Right hindlimb (tissue), 1 donor: Measurements from ENCODE around the gene TMEM30A.

Experiments used
- DNase-seq: peaks from one replicate; pipeline ENCODE4 v3.0.0-alpha.2; 2018

TMEM30A gene

DNA sequence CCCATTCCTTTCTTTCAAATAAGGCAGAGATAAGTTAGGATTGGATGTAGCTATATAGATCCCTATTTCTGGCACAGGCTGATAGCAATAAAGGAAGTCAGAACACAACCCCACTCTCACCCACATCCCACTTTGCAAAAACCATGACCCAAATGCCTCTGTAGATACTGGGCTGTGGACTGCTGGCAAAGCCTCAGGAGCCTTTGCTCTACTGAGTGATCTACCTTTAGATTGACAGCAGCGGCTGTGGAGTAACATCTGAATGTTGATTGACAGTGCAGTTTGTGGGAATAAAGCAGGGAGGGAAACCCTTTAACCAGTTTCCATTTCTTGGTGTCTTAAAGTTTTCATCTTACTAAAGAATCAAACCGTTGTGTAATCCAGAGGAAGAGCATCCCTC, 6.7 kb upstream of the TMEM30A start:
- DNase-seq = no peak

DNA sequence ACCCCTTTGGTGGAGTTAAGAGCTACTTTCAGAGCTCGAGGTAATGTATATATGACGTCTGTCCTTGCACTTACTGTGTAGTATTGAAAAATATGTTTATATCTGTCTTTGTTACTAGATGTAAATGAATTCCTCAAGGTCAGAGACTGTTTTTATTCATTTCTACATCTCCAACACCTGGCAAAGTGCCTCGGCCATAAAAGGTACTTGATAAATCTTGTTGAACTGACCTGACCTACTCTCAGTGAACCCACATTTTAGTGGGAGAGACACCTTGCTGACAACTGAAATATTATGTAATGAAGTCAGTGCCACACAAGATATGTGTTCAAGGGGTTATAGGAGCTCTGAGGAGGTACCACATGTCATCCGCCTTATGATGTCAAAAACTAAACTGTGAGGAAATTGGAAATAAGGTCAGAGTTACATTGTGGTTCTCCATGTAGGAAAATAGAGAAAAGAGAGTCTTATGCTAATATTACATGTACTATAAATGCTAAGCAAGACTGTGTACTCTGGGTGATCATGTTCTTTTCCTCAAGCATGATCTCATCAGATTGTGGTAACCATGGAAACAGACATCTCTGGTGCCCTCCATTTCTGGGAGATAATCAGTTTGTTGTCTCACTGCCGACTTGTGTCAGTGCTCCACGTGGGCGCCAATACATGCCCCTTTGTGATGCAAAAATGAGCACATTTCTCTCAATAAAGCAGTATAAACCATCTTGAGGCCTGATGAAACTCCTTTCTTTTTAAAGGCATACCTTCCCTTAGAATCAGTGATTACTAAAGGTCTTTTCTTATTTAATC, 5.7 kb upstream of the TMEM30A start:
- no peak for DNase-seq

DNA sequence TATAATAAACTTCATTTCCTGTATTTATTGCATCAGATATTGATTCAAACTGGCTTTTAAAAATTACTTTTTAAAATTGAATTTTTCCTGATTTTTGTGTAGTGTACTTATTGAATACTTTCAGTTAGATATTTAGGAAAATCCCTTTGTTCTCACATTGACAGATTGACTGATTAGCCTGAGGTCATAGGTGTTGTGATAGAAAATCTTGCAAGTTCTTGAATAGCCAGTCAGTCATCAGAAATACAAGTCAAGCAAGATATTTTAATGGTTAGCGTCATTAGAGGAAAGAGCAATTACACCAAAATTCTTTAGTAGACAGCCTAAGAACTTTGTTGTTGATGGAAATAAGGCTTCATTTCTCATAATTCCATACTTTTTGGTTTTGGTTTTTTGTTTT, 3.4 kb upstream of the TMEM30A start:
- DNase-seq = no peak

DNA sequence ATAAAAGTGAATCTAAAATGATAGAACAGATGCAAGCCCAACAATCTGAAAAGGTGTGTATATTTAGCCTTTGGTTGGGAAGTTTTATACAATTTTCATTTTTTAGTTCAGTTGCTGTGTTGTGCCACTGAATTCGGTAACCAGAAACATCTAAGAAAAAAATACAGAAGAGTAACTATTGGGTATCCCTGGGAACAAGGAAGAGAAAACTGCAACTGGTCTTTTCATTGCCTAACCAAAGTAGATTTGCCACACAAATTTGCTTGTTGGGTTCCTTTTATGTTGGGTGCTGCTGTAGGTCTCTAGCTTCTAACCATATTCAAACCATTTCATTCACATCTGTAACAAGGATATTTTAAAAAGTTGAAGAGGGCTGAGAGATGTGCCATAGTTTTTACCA, 2.8 kb upstream of the TMEM30A start:
- DNase-seq = no peak

DNA sequence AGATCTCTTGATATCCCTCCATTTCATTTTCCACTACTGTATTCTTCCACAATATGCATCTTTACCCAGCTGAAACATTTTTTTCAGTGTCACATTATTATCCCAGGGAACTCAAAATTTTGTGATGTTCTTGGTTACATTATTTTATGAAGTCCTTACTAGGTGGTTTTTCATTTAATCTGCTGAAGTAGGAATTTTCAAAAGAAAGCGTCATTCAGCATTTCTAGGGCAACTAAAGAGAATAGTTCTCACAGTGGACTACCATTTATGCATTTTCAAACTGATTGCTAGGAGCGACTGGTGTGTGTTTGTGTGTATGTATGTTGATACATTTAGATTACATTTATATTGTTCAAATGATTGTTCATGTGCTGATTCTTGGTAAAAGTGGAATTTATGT, 2.4 kb upstream of the TMEM30A start:
- no peak for DNase-seq

DNA sequence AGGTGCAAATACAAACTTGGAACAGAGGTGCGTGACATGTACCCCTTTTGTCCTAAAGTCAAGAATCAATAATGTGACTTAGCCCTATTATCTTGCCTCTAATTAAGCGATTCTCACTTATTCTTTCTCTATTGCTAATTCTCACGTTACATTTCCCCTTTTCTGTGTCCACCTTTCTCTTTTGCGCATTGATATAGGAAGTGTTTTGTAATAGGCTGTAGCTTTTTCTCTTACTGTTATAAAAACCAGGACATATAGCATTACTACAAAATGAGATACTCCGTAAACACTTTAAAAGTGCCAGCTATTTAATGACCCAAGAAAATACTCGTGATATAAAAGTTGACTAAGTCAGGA, 669 bp upstream of the TMEM30A start:
- no peak for DNase-seq

DNA sequence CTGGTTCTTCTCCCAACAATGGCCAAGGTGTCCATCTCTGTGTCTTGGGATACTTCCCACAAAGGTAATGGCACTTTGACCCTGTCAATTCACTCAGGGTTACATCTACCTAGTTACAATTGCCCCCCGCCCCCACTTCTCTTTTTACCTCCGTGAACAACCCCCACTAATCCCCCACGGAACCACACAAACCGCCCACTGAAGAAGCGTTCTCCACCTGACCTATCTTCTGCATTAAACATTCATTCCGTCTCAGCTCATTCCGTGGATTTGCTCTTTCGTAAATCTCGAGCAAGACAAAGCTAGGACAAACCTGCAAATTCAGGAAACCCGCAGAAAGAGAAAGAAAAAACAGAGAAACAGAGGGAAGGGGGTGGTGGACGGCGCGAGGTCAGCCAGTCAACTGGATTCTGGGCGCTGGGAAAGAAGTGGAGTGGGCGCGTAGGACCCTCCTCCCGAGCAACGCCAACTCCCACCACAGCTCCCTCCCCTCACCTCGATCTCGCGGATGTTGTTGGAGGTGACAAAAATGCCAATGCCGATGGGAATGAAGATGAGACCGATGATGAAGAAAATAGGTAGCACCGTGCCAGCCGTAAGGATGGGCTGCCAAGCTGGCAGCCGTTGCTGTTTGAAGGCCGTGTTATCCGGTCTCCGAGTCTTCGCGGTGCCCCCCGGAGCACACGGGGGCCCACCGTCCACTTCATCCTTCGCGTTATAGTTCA, 523 bp downstream of the TMEM30A start:
- peak; percentile 72 for DNase-seq

DNA sequence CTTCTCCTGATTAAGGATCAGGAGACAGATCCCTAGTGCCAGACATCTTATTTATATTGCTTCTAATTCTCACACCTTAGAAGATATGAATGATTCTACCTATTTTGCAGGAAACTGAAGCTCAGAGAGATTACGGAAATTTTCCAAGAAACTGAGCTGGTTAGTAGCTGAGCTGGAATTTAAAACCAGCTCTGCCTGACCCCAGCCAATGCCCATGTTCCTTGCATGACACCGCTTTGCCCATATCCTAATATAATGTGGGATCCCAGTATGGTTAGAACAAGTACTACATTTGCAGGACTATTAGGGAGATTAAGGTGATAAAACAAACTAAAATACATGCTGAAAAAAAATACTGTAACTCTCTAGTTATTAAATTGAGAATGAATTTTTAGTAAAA, 1.9 kb downstream of the TMEM30A start:
- DNase-seq = no peak

DNA sequence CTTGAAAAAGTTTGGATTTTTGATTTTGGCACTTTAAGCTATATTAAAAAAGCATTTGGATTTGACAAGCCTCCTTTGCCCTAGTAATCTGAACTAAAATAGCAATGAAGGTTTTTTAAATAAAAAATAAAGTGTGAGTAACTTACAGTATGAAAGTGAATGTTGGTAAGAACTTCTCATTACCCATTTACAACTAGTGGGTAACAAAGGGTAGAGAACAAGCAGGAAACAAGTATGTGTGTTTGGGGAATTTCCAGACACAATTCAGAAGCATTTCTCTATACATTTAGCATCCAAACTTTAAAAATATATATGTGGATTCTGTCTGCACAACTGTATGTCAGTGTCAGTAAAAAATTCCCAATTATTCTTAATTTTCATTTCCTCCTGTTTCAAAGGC, 2.9 kb downstream of the TMEM30A start:
- DNase-seq = no peak

DNA sequence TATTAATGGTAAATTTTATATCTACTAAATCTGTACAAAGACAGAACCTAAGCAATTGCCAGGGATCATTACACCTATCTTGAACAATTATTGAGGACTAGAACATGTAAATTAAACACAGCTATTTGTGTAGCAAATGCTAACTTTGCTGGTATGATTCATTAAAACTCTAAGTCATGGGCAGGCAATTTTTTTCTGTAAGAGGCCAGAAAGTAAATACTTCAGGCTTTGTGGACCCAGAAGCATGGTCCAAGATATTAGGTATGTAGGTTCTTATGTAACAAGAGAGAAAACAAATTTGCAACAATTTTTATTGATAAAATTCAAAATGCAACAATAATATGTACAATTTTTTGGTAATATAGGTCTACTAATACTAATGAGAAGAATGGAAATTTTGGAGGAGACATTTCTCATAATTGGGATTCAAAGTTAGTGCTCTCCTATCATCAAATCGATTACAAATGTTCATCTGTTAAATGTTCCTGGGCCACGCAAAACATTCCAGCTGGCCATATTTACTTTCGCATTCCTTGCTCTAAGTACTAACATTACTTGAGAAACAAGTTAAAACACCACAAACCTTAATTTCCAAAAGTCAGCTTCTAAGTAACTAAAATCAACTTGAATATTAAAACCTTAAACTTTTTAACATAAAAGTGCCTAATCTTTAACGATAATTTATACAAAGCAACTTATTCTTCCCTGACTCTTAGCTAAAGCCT, 4.3 kb downstream of the TMEM30A start:
- DNase-seq = no peak

DNA sequence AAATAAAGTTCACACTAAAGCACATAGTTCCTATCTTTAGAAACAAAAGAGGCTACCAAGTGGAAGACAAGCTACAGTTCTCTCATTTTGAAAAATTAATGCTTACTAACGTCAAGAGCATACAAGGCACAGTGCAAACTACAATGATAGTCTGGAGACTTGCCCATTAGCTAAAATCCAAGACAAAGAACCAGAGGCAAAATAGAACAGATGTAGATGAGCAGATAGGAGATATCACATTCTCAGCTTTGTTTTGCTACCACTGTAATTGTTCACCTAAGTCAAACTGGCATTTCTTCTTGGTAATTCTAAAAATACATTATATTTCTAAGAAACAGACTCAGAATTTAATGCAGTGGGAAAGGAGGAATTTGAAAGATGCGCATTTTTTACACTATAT, 5.2 kb downstream of the TMEM30A start:
- DNase-seq = no peak

DNA sequence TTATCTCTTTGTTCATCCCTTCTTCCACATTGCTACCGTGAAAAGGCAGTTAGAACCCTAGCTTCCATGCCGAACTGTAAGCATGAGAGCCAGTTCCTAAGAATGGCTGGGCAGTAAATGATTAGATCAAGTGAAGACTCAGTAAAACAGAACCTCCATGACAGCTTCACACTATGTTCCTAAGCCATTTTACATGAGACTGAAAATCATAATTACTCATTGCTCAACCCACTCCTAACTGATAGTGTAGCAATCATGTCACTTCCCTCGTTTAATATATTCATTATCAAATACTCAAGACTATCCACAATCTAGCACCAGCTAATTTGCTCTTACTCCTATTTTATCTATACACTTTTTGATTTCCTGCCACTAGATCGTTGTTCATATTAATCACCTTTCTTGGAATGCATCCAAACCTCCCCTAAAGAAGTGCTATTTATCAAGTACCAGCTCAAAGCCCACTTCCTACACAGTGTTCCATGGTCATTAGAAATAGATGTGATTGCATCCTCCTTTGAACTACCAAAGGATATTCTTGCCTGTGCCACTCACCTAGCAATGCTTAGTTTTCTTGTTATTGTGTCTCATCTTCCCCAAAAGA, 6.0 kb downstream of the TMEM30A start:
- DNase-seq = no peak

DNA sequence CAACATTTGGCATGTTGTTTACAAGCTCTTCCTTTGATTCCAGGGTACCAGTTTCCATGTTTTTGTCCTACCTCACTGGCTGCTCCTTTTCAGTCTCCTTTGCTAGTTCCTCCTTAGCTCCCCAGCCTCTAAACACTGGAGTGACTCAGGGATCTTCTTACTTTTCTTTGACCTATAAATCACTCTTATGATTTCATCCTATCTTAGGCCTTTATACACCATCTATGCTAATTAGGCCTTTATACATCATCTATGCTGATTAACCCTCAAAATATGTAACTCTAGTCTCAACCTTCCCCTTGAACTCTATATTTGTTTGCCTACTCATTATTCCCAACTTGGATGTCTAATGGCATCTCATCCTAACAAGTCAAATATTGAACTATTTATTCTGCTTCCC, 9.5 kb downstream of the TMEM30A start:
- DNase-seq = no peak

DNA sequence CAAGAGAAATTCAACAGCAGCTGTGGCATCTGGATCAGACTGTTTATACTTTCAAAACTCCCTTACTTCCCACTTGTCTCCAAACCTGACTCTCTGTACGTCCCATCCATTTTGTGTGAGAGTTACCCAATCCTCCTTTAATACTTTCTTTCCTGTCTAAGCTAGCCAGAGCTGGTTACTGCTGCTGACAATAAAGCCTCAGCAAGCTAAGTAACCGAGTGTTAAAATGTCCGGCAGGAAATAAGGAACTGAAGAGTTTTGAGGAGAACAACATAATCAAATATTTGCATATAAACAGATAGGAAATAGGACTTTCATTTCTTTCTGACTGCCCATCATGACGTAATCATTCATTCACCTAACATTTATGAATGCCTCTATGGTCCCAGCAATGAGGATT, 11.6 kb downstream of the TMEM30A start:
- DNase-seq = no peak

DNA sequence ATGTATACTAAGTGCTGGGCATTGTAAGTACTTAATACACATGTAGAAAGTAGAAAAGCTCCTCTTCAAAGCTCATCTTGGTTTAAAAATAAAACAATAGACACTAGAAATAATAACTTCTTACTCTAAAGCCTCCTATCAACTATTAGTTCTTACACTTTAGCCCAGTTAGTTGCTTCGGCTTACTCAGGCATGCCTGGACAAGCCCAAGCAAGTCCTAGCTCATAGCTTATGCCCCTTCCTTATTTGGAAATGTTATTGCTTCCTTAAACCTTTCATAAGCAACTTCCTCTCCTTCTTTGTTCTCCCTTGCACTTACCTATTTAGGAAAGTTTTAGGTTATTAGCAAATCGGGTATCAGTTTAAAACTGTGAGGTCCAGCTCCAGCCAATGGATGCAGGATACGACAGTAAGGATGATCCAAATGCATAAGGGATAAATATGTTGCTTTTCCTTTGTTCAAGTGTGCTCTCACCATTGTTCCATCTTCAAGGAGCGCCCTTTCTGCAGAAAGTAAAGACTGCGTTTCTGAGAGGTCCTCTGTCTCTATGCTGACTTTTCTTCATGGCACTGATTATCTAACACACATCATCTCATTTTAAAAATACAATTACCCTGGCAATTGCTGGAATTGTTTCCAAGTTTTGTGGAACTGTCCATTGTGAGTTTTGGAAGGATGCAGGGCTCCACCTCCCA, 12.3 kb downstream of the TMEM30A start:
- no peak for DNase-seq

DNA sequence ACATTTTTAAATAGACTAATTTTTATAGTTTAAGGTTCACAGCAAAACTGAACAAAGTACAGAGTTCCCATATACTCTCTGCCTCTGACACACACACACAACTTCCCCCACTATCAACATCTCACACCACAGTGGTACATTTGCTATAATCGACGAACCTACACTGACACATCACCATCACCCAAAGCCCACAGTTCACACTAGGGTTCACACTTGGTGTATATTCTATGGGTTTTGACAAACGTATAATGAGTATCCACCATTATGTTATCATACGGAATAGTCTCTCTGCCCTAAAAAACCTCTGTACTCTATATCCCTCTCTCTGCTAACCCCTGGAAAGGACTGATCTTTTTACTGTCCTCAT, 15.6 kb downstream of the TMEM30A start:
- DNase-seq = no peak

DNA sequence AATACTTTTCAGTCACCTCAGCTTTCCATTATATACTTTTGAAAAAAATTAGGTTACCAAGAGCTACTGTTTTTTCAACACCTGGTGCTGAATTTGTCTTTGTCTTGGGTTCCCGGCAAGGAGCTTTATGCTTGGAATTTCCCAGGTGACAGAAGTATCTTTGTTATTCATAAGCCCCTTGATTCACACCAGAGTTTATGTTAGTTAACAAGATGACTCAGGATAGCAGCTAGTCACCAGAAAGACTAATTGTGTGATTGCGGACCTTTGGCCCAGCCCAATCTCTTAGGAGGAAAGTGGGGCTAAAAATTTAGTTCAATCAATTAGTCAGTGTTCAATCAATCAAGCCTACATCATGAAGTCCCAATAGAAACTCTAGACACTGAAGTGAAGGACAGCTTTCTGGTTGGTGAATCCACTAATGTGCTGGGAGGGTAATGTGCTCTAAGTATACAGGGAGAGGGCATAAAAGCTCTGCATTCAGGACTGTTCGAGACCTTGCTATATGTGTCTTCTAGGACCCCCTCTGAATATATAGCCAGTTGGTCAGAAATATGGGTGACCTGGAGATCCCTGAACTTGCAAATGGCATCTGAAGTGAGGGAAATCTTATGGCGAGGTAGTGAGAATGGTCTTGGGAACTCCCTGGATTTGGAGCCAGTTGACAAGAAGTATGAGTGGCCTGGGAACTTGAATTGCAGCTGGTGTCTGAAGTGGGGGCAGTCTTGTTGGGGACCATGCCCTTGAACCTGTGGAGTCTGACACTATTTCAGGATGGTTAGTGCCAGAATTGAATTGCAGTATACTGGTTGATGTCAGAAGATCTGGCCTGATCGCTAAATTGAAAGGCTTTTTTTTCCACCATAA, 16.2 kb downstream of the TMEM30A start:
- no peak for DNase-seq

DNA sequence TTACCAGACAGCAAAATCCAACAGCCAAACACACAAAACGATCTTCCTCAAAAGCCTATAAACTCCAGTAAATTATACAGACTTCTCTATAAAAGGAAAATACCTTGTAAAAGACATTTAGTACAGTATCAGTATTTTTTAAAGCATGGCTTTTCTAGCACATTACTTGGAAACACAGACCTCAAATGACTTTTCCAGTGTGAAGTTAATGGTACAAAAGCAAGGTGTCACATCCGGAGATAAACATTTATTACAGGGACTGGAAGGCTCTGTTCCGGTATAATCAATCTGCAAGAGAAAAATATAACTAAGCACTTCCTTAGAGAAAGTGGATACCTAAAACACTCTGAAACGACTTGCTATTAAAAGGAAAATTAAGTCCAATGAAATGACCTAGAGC, 17.1 kb downstream of the TMEM30A start:
- no peak for DNase-seq

DNA sequence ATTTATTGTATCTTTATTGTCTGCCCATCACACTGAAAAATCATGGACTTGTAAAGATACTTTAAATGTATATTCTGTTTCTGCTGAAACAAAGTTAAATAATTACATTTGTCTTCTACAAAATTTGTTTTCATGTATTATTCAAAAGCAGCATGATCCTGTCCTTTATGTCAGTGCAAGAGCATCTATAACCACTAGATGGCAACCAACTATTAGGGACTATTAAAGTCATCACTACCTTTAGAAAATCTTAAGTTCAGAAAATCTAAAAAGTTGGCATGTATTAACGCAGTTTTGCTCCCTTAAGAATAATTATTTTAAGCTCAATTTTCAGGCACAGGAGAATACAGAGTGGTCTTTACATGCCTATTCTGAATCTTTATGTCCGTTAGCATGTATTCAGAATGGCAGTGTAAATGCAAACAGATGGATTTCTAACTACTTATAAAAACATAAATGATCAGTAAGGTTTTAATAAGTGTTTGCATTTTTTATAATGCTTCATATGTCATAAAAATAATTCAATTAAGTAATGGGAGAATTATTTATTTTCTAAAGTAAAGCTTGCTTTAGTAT, 17.8 kb downstream of the TMEM30A start:
- DNase-seq = no peak

DNA sequence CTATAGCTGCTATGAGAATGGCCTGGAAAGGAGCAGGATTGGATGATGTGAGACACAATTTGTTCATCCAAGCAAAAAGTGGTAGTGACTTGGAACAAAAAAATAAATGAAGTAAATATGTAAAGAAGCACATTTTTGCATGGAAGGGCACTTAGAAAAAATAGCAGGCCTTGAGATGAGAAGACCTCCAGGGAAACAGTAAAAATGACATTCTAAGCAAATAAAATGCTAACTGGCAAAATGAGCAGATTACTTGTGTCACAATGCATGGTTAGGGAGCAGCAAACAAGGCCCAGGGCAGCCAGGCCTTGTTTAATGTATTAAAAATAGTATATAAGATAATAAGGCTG, 21.2 kb downstream of the TMEM30A start:
- DNase-seq = no peak

DNA sequence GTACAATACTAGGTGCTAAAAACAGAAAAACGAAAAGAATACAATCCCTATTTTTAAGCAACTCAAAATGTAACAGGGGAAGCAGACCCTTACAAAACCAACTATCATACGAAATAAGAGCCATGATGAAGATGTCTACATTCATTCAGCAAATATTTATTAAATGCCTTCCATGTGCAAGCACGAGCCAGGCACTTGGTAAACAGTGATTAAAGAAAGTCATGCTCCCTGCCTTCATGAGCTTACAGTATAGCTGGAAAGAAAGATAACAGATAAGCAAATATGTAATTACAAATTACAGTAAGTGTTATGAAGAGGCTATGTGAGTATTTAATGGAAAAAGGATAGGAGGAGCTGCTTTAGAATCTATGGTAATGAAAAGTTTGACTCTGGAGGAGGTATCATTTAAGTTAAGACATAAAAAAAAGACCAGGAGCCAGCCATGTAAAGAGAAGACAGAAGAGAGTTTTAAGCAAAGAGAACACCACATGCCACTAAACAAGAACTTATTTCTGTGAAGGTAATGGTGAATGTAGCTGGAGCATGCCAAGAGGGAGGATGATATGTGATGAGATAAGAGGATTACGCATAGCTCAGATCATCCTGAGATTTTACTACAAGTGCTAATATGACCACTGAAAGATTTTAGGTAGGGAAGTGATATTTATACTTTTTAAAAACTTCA, 21.7 kb downstream of the TMEM30A start:
- DNase-seq = no peak
